NK-92 (cell line): ENCODE data around the gene MAGI2.
"Not testable (repeated sequence)": the region's sequence is repeated elsewhere in the genome, so short reads cannot be mapped to it uniquely, and the experiment has no call there.

Source experiments
- DNase-seq: peaks from one replicate; lab custom pipeline; 2025; ENCODE audit not compliant: unreplicated experiment; lab: John Stamatoyannopoulos, UW

The MAGI2 gene

DNA sequence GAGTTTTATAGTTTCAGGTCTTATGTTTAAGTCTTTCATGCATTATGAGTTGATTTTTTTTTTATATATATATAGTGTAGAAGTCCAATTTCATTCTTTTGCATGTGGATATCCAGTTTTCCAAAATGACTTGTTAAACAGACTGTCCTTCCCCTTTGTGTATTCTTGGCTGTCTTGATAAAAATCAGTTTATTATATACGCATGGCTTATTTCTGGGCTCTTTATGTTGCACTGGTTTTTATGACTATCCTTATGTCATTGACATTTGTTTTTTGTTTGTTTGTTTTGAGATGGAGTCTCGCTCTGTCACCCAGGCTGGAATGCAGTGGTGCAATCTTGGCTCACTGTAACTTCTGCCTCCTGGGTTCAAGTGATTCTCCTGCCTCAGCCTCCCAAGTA is 485.9 kb downstream of the MAGI2 start:
- DNase-seq = not testable (repeated sequence)

DNA sequence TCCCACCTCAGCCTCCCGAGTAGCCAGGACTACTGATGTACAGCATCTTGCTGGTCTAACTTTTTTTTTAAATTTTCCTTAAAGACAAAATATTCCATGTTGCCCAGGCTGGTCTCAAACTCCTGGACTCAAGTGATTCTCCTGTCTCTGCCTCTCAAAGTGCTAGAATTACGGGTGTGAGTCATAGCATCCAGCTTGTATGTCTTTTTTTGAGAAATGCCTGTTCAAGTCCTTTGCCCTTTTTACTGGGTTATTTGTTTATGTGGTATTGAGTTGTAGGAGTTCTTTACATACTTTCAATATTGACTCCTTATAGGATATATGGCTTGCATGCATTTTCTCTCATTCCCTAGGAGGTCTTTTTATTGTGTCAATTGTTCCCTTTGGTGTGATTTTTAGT is 486.4 kb downstream of the MAGI2 start:
- no peak for DNase-seq

DNA sequence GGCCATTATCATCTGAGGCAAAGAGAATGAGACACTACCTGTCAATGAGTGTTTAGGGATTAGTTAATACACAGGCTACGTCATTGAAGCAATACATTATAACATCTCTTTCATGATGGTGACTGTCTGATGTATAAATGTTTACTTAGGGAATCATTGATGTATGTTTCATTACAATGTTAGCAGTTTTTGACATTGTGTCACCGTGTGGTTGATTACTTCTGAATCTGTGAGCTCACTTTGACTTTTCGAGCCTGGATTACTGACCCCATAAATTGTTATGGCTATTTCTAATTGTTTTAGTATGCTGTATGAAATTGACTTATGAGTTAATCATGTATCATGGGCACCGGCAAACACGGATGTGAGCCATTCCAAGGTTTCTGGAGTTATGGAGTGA is 494.0 kb downstream of the MAGI2 start:
- DNase-seq = no peak

DNA sequence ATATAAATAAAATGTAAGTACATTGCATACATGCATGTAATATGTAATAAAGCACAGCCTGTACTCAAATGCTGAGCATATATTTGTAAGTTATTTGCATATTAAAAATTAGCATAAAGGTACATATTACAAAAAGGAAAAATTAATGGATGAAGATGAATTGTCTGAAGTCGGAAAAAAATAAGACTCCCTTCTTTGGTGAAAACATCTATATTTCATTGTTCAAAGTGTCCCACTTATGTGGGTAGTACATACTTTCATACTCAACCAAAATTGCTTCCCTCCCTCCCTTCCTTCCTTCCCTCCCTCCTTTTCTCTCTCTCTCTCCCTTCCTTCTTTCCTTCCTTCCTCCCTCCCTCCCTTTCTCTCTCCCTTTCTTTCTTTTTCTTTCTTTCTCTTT is 498.1 kb downstream of the MAGI2 start:
- DNase-seq = no peak

DNA sequence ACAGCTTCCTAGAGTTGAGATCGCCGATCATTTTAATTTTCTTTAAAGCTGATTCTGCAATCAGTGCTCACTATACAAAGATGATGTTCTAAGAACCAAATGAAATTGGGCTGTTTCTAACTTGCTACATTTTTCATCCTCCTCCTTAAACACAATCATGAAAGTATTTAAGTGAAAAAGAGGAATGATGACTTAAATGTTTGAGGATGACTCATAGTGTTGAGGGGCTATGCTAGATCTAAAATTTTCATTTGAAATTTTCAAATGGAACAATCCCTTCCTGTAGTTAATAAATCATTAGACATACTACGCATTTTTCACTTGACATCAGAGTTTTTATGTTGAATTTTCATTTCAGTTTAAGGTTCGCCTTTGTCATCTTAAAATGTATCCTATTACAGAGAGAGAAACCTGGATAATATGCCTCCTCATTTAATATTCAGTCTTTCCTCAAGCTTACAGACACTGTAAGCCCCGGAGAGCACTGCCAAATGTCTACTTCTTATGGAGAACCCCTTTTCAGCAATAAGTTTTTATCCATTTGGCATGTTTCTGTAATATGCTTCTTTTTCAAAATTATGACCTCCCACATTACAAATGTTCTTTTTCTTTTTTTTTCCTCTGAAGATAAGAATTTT is 499.6 kb downstream of the MAGI2 start:
- no peak for DNase-seq

DNA sequence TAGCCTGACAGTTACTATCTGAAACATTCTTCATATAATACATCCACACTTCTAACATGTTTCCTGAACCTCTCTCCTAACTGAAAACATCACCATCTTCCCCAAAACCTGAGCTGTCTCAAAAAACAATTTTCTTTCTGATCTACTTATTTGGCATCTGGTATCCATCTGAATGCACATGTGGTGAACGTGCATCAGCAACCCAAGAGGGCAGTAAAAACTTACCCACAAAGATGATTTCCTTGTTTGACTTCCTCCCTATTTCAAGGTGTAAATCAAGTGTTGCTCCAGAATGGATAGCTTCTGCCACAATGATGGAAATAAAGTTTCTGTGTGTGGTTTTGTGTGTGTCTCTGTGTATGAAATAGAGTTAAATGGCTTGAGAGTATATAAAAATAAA is 500.4 kb downstream of the MAGI2 start:
- no peak for DNase-seq

DNA sequence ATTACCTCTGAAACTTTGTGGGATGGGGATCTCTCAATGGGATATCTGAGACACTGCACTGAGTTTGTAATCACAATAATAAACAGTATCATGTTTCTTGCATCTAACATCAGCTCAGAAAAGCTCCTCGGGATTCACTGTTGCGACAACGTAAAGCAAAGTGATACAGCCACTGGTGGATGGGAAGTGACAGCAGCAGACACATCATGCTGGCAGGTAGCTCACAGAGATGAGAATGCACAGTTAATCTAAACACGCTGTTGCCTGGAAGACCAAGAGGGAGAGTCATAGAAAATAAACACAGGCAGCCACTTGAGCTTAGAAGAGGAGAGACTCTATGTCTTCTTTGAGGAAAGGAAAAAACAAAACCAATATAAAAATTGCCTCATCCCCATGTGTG is 513.8 kb downstream of the MAGI2 start:
- no peak for DNase-seq

DNA sequence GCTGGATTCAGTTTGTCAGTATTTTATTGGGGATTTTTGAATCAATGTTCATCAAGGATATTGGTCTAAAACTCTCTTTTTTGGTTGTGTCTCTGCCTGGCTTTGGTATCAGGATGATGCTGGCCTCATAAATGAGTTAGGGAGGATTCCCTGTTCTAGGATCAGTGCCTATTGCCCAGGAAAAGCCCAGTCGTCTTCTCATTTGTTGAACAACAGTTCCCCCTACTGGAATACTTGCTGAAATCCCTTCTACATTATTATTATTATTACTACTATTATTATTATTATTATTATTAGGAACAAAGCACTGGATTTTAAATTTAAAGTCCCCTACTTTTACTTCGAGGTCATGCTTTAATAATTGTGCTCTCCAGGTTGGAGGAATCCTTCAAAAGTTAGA is 528.9 kb downstream of the MAGI2 start:
- no peak for DNase-seq

DNA sequence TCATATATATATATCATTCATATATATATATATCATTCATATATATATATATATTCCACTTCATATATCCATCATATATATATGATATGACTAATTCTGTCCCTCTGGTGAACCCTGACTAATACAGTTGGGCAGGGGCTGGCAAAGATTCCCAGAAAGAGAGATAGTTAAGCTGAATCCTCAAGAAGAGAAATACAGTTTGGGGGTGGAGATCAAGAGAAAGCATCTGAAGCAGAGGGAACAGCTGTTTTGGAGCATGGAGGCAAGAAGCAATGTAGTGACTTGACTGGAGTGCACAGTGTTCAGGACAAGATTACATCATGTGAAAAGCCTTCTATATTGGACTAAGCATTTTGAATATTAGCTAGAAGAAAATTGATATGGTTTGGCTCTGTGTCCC is 540.7 kb downstream of the MAGI2 start:
- DNase-seq = no peak

DNA sequence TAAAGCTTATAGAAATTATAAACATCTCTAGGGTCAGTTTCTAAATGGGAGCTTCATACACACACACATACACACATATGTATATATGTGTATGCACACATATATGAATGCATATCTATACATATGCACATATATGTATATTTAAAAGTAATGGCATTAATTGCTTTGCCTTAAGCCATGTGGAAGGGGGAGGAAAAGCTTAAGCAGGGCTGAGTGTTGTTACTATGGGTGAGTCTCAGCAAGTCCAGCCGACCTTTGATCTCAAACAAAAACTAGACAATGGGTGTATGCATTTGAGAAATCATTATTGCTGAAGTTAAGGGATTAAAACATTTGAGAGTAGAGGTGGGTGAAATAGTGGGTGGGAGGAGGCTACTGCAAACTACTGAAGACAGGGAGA is 546.7 kb downstream of the MAGI2 start:
- no peak for DNase-seq

DNA sequence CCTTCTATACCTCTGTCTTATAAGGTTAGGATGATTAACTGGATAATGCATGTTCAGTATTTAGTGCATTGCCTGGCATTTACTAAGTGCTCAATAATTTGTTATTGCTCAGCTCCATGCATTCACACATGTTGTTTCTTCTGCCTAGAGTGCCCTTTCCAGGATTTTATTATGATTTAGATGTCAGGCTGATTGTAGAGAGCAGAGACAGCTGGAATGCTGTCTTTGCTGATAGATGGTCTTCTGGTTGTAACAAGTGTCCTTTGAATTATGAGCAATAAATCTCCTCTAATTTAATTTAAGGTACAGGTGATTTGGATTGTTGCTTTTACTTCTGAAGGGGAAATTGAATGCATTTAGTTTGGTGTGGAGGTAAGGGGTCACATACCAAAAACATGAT is 548.0 kb downstream of the MAGI2 start:
- no peak for DNase-seq

DNA sequence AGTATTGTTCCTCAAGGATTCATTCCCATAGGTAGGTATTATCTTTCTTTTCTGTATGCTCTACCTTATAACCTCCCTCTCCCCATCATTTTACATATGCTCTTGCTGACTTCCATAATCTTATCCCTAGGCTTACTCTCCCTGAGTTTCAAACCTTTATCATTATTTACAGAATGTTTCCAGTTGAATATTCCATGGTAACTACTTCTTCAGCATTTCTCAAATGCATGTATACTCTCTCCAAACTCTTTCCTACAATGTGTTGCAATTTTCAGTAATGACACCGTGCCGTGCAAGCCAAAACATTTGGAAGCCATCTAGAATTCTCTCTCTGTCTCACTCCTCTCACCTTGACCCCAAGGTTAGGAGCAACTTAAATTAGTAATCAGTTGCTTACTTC is 548.5 kb downstream of the MAGI2 start:
- no peak for DNase-seq

DNA sequence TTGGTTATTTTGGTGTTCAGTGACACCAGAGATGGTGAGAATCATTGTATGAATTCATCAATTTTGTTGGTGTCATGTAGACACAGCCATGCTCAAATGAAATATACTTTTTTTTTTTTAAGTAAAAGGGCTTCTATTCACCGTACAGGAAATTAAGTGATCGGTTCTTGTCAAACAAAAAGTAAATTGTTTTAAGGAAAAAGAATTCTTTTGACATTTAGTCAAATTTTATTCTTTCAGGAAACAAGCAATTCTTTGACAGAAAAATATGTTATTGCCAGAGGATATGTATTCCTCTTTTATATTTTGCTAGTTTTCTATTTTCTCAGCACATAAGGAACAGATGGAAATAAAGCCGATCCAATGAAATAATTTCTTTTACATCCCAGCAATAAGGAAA is 551.9 kb downstream of the MAGI2 start:
- DNase-seq = no peak

DNA sequence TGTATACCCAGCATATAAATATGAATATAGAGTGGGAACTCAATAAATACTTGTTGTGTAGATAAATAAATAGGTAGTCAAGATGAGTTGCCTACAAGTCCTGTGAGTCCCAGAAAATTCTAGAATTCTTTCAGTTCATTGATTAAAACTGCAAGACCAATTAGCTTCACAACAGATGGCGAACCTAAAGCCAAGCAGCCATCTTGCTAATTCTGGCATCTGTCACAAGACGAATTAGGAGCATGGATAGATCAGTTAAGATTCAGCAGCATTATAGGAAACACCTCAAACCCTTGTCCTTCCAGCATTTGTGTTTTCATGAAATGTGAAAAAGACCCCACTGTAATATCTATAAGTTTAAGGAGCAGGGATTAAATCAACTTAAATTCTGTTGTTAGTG is 552.7 kb downstream of the MAGI2 start:
- no peak for DNase-seq

DNA sequence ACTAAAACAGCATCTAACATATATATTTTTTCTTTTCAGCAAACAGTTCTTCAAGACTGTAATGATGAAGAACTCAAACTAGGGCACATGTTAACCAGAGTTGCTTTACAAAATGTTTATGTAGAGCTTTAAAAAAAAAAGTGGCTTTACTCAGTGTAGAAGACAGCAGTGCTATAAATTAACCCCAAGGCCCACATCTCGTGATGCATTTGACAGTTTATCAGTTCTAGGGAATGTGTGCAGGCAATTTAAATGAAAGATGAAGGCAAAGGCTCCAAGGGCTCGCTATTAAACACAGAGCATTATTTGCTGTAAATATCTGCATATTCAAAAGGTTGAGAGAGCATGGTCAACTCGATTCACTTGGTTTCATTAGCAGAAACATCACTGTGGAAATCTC is 558.1 kb downstream of the MAGI2 start:
- no peak for DNase-seq

DNA sequence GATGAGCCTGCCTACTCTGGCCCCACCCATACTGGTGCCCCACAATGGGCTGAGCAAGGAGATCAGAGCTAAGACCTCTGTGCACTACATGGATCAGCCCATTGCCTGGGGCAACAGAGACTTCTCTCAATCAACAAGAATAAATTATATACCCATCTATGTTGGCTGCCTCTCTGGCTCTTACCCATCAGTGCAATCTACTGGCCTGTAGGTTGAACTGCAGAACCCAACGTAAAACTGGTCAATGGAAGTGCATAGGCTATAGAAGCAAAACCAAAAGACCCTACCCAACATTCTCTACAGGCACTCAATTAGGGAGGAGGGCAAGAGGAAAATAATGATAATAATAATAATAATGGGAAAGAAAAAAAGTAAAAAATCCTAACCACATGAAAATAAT is 574.3 kb downstream of the MAGI2 start:
- no peak for DNase-seq

DNA sequence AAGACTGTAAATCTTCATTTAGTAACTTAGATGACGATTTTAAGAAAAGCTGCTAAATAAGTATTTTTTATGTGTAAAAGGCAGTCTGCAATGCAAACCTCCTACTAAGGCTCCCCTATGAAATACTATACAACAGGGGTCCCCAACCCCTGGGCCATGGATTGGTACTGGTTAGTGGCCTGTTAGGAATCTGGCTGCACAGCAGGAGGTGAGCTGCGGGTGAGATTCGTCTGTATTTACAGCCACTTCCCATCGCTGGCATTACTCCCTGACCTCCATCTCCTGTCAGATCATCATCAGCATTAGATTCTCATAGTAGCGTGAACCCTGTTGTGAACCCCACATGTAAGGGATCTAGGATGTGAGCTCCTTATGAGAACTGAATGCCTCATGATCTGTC is 580.4 kb downstream of the MAGI2 start:
- no peak for DNase-seq

DNA sequence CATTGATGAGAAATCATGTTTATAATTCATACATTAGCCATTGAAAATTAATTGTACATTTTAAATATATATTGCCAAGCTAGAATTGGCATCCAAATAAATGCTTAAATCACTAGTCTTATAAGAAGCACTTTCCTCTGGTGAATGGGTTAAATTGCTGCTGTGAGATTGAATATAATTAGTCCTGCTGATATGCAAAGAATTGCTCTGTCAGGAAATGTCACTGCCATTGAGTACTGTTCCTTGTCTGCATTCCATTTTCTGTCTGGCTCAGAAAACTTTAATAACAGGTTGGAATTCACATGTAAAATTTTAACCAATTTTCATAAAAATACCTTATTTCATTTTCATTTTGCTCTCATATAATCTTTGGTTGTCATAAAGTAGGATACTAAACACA is 589.1 kb downstream of the MAGI2 start:
- no peak for DNase-seq

DNA sequence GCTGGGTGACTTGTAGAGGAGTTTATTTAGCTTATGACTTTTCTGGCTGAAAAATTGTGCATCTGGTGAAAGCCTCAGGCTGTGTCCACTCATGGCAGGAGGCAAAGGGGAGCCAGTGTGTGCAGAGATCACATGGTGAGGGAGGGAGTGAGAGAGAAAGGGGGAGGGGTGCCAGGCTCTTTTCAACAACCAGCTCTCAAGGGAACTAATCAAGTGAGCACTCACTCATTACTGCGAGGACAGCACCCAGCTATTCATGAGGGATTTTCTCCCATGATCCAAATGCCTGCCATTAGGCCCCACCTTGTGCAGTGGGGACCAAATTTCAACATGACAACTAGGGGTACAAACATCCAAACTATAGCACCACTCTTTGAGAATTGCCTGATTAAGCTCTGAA is 590.2 kb downstream of the MAGI2 start:
- DNase-seq = no peak

DNA sequence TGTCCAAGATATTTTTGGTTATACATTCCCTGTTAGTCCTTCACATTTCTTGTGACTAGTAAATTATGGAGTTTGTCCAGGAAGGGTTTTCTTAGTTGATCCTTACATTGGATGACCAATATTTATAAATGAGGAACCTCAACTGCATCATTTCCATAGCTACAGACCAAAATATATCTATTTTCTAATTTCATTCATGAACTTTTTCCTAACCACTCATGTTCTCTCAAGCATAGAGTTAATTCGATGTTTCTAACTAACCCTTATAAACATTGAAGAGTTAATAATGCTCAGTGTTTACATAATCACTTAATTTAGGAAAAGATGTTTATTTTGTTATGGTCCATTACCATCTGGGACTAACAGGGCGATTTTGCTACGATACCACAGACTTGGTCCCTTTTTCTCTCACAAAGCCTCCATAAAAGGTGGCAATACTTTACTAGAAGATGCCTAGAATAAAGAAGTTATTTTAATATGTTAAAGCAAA is 591.0 kb downstream of the MAGI2 start:
- DNase-seq = no peak

DNA sequence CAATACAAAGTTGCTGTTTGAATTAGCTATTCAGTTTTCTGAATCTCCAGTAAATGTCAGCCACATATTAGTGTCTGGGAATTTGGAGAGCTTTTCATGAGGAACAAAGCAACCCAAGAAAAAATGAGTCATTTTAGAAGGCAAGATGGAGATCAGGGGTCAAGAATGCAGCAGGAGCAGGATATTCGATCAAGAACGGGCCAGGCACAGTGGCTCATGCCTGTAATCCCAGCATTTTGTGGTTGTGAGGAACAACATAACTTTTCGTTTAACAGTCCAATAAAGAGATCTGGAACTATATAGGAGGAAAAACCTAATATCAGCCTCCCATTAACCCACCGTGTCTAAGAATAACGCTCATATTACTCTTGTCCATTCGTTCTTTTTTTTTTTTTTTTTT is 600.5 kb downstream of the MAGI2 start:
- DNase-seq = no peak

DNA sequence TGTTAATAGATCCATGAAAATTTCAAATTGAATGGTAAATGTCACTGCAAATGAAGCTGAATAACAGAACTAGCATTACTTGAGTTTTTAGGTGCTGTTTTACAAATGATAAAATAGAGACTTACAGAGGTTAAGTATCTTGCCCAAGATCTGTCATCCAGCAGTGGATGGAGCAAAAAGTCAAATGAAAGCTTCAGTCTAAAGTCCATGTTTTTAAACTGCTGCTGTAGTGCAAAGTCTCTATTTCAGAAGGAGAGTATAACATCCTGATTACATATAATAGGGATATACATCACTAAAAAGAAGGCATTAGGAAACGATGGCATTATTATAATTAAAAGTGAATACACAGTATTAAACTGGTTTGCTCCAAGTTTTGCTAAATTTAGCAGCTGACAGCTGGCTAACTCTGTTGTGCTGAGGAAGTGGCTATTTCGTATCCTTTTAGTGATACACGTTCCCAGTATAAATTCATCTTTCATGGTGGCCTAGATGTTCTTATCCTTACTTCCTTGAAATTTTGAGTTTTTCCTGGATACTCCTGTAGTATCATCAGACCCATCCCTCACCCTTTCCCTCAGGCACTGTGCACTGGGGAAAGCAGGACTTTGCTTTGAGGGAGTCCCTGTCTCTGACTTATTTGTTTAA is 603.2 kb downstream of the MAGI2 start:
- no peak for DNase-seq

DNA sequence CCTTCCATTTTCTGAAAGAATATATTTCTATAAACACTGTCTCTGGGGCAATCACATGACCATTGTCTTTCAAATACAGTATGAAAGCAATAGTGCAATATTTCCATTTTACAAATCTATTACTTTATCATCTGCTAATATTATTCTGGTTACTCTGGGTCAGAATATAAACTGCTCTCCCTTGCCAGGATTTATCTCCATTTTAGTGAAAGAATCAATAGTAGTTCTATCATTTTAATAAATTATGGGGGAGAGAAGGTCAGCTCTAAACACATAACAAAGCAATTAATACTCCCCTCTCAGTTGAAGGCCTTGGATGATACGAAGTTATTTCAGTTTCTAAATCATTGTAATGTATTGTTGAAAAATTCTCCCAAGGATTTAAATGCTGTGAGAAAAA is 608.3 kb downstream of the MAGI2 start:
- DNase-seq = no peak
